Stomach (tissue), 9 donors: ENCODE measurements around the gene SMARCC1. TPM values are rescaled to one million over a fixed set of nuclear protein-coding genes. Genes with fewer than 3 reads are reported as not detected.

Experiments
- DNase-seq, 2 donors: peaks; one replicate each; pipeline versions ENCODE4 v3.0.0 to v3.0.0-alpha.2; 2013 to 2019
- H3K27ac ChIP-seq, 5 donors: fragments of 200-600 bp in 4 of 5; sonication (generic) in 4 of 5; one replicate each; pipeline ENCODE4 v1.5.1; 2013 to 2019; ENCODE audit warnings: mild to moderate bottlenecking in 1 of 5, moderate library complexity in 1 of 5
- H3K27me3 ChIP-seq, 3 donors: fragments of 200-600 bp; sonication (generic); one replicate each; pipeline ENCODE4 v1.5.1; 2017 to 2019; ENCODE audit warnings: mixed run types in 1 of 3
- H3K36me3 ChIP-seq, 4 donors: fragments of 200-600 bp; sonication (generic); 1 replicate in 3 of 4; 2 replicates in 1 of 4; pipeline ENCODE4 v1.5.1; 2016 to 2019
- H3K4me1 ChIP-seq, 4 donors: fragments of 200-600 bp; sonication (generic); one replicate each; pipeline ENCODE4 v1.5.1; 2016 to 2019
- H3K4me3 ChIP-seq, 4 donors: fragments of 200-600 bp; sonication (generic) in 3 of 4; one replicate each; pipeline ENCODE4 v1.5.1; 2016 to 2019; ENCODE audit warnings: mild to moderate bottlenecking in 1 of 4
- H3K9me3 ChIP-seq, 4 donors: fragments of 200-600 bp; sonication (generic); one replicate each; pipeline ENCODE4 v1.5.1; 2016 to 2019
- EP300 ChIP-seq: sonication (generic); formaldehyde crosslinking; IDR thresholded peaks from one replicate; pipeline ENCODE4 v1.6.1; 2017; ENCODE audit warnings: antibody characterized with exemption
- POLR2A ChIP-seq, 4 donors: fragments of 450-650 bp; IDR thresholded peaks; one replicate each; pipeline ENCODE4 v1.6.1; 2016; ENCODE audit warnings: antibody characterized with exemption in 4 of 4, control low read depth in 2 of 4, mild to moderate bottlenecking in 1 of 4, moderate library complexity in 1 of 4
- POLR2AphosphoS5 ChIP-seq, 3 donors: sonication (generic); formaldehyde crosslinking; IDR thresholded peaks; one replicate each; pipeline ENCODE4 v1.6.1; 2016; ENCODE audit warnings: antibody characterized with exemption in 3 of 3
- WGBS, 5 donors: extraction: QIAGEN DNeasy Blood & Tissue Kit in 3 of 5; methylation state at CpG; one replicate each; pipeline versions ENCODE4 v1.1.5 to v1.1.7; 2013 to 2018; 5-methylcytosine and 5-hydroxymethylcytosine counted together
- intact Hi-C: fragments of 100-400 bp; cut with DNase I; formaldehyde crosslinking; loops from one replicate; pipeline ENCODE4 v1.15.1; 2023; ENCODE audit warnings: low total_unique reads
- polyA plus RNA-seq, 3 donors: library from polyadenylated mRNA; stranded (reverse); fragments of 200-250 nt; gene quantifications; one replicate each; pipeline ENCODE4 v1.2.3, GENCODE V29; 2013
- total RNA-seq, 5 donors: library from RNA; depleted of rRNA; stranded (reverse); fragments of >200 nt; gene quantifications; one replicate each; pipeline versions ENCODE4 v1.1.0 to v1.2.3, GENCODE V29; 2014 to 2016
- TF ChIP-seq, protein P1 (sequence below), 7 experiments: fragments of 450-650 bp in 4 of 7; fragments of 200-600 bp in 3 of 7; sonication (generic) in 3 of 7; IDR thresholded peaks; one replicate each; pipeline ENCODE4 v1.5.1; 2016 to 2019; ENCODE audit warnings: antibody characterized with exemption in 7 of 7, control low read depth in 2 of 7, mild to moderate bottlenecking in 1 of 7
- donor health status: healthy with polysubstance abuse.
- donor health status: Bipolar disorder and iron deficiency.
- donor health status: healthy.

SMARCC1 gene
- total and polyA plus RNA-seq, 8 donors: 8.6 to 64.3 (median 27.3) TPM

- peak in 1 of 2 donors; percentile 72 for DNase-seq
- H3K9me3 ChIP-seq: no peaks in the 10 kb centered on the region
- intact Hi-C loops: no loop called here
- H3K27me3 ChIP-seq: peaks cover 0 to 40% (median 29%) of the 10 kb centered on the region in 3 donors
- H3K36me3 ChIP-seq: no peaks in the 10 kb centered on the region
- peaks cover 14 to 17% (median 17%) of the 10 kb centered on the region in 4 donors for H3K4me1 ChIP-seq
- TF ChIP-seq EP300 (no peak), POLR2AphosphoS5 (IDR thresholded peaks at IDR 0.05) (no peak), POLR2A (IDR thresholded peaks at IDR 0.05) (no peak)
- TF ChIP-seq, protein P1, sequence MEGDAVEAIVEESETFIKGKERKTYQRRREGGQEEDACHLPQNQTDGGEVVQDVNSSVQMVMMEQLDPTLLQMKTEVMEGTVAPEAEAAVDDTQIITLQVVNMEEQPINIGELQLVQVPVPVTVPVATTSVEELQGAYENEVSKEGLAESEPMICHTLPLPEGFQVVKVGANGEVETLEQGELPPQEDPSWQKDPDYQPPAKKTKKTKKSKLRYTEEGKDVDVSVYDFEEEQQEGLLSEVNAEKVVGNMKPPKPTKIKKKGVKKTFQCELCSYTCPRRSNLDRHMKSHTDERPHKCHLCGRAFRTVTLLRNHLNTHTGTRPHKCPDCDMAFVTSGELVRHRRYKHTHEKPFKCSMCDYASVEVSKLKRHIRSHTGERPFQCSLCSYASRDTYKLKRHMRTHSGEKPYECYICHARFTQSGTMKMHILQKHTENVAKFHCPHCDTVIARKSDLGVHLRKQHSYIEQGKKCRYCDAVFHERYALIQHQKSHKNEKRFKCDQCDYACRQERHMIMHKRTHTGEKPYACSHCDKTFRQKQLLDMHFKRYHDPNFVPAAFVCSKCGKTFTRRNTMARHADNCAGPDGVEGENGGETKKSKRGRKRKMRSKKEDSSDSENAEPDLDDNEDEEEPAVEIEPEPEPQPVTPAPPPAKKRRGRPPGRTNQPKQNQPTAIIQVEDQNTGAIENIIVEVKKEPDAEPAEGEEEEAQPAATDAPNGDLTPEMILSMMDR (IDR thresholded peaks at IDR 0.05): no peak
- H3K27ac ChIP-seq: peak within 1 kb of the TSS in 2 of 5 donors; percentile 7 to 42
- peak within 1 kb of the TSS; percentile 64 to 94 (median 72) for H3K4me3 ChIP-seq
- 3 to 8% (median 5%) methylated on average over 27 to 121 of the region's 121 CpGs for WGBS, 5 donors
Observed at GRCh38 chr3:47578691-47579632, 202.7 kb downstream of the SMARCC1 start, which contains the start of gene CSPG5. TSS of gene CSPG5 (minus strand) at chr3:47578865. CDS start at chr3:47578693, 172 bp downstream.

DNA sequence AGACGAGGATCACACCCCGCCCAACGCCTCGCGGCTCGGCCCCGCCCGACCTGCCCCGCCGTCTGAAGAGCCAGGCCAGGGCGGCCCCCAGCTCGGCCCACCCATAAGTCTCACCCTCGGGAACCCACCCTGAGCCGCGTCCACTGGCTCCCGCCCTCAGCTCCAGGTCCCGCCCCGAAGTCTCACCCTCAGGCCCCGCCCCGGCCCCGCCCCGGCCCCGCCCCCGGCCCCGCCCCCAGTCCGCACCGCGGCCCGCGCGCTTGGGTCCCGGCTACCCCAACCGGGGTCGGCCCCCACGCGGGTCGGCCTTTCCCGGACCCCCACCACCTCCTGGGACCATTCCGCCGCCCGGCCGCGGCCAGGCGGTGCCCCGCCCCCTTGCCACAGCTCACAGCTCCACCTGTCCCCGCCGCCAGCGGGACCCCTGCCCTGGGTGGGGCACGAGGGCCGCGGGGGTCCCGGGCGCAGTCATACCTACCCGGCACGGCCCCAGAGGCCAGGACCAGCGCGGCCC lies 203.5 kb downstream of the SMARCC1 start:
- peak overlapping the region; percentile 64 to 94 (median 72) for H3K4me3 ChIP-seq
- 0 to 2% (median 1%) methylated on average over 5 to 57 of the region's 57 CpGs for whole genome bisulfite sequencing, 5 donors
- TF ChIP-seq POLR2AphosphoS5 (IDR thresholded peaks at IDR 0.05) (no peak), EP300 (no peak), POLR2A (IDR thresholded peaks at IDR 0.05) (no peak)
- TF ChIP-seq, protein P1 (IDR thresholded peaks at IDR 0.05): no peak
- H3K4me1 ChIP-seq: peaks cover 14 to 17% (median 17%) of the 10 kb centered on the region in 4 donors
- H3K27ac ChIP-seq: peak overlapping the region in 2 of 5 donors; percentile 7 to 34
- intact Hi-C loops: no loop called here
- no peaks in the 10 kb centered on the region for H3K9me3 ChIP-seq
- DNase-seq: peak; percentile 36 to 73
- H3K27me3 ChIP-seq: peaks cover 0 to 40% (median 29%) of the 10 kb centered on the region in 3 donors
- H3K36me3 ChIP-seq: no peaks in the 10 kb centered on the region

DNA sequence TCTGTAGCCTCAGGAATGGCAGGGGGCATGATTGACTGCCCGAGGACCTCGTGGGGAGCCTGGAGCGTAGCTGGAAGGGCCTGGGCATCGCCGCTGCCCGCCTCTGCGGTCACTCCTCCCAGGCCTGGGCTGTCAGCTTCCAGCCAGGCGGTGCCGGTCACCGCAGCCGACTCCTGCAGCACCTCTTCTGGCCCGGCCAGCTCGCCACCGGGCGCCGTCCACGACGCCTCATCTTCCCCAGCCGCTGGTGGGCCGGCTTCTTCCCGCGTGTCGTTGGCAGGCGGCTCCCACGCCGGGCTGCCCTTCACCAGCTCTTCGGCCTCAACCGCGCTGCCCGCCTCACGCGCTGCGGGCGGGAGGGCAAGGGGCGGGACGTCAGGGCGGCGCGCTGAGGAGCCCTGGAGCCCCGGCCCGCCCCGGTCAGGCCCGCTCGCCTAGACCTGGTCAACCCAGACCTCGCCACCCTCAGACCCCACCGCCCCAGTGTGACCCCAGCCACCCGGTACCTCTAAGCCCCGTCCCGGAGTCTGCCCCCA lies 204.0 kb downstream of the SMARCC1 start:
- H3K9me3 ChIP-seq: no peaks in the 10 kb centered on the region
- intact Hi-C loops: no loop called here
- no peaks in the 10 kb centered on the region for H3K36me3 ChIP-seq
- TF ChIP-seq EP300 (no peak), POLR2AphosphoS5 (IDR thresholded peaks at IDR 0.05) (no peak), POLR2A (IDR thresholded peaks at IDR 0.05) (no peak)
- TF ChIP-seq, protein P1 (IDR thresholded peaks at IDR 0.05): no peak
- no peak overlapping the region for H3K27ac ChIP-seq
- peaks cover 14 to 17% (median 17%) of the 10 kb centered on the region in 4 donors for H3K4me1 ChIP-seq
- peaks cover 0 to 40% (median 29%) of the 10 kb centered on the region in 3 donors for H3K27me3 ChIP-seq
- 1 to 4% (median 2%) methylated on average over 18 to 49 of the region's 49 CpGs; no CpG with 5 or more reads in 1 of the 5 donors for WGBS, 5 donors
- peak in 1 of 2 donors; percentile 65 for DNase-seq
- peak overlapping the region; percentile 64 to 94 (median 72) for H3K4me3 ChIP-seq
